CD14-positive monocyte (primary cell): Measurements from ENCODE around the gene RAB35. TPM values are rescaled to one million over a fixed set of nuclear protein-coding genes. Genes with fewer than 3 reads are reported as not detected.

Experiments
- DNase-seq, 3 donors: peaks; one replicate each; pipeline ENCODE4 v3.0.0-alpha.2; 2011 to 2022
- H2AFZ ChIP-seq: 2 replicates; pipeline ENCODE4 v1.6.0; 2012; ENCODE audit warnings: mild to moderate bottlenecking, low read depth, low read length, inconsistent platforms; ENCODE audit not compliant: insufficient read depth, poor library complexity, severe bottlenecking
- H3K27ac ChIP-seq, 2 donors: 1 replicate in 1 of 2; 2 replicates in 1 of 2; pipeline ENCODE4 v1.5.1; 2012 to 2013; ENCODE audit warnings: low read length in 2 of 2, control low read depth in 1 of 2, inconsistent platforms in 1 of 2, low read depth in 1 of 2, mild to moderate bottlenecking in 1 of 2
- H3K27me3 ChIP-seq, 2 donors: one replicate each; pipeline versions ENCODE4 v1.6.0 to v1.6.1; 2011 to 2013; ENCODE audit warnings: low read length in 2 of 2; ENCODE audit not compliant: control insufficient read depth in 2 of 2, insufficient read depth in 2 of 2
- H3K36me3 ChIP-seq, 2 donors: replicated peaks in 1 of 2; 1 replicate in 1 of 2; 2 replicates in 1 of 2; pipeline versions ENCODE4 v1.5.1 to v1.6.1; 2012 to 2013; ENCODE audit warnings: low read length in 2 of 2, control low read depth in 1 of 2, inconsistent platforms in 1 of 2, mild to moderate bottlenecking in 1 of 2; ENCODE audit not compliant: insufficient read depth in 2 of 2, control insufficient read depth in 1 of 2
- H3K4me1 ChIP-seq, 2 donors: 1 replicate in 1 of 2; 2 replicates in 1 of 2; pipeline versions ENCODE4 v1.5.1 to v1.6.1; 2012 to 2013; ENCODE audit warnings: low read length in 2 of 2, control low read depth in 1 of 2, inconsistent platforms in 1 of 2, mild to moderate bottlenecking in 1 of 2, moderate library complexity in 1 of 2; ENCODE audit not compliant: insufficient read depth in 2 of 2, control insufficient read depth in 1 of 2
- H3K4me2 ChIP-seq: replicated peaks from 2 replicates; pipeline ENCODE3; 2012; ENCODE audit warnings: low read length, moderate library complexity, mild to moderate bottlenecking; ENCODE audit not compliant: poor library complexity, severe bottlenecking; ENCODE audit errors: extremely low read depth
- H3K4me3 ChIP-seq, 3 experiments: fragments of 200-600 bp in 1 of 3; sonication (generic) in 1 of 3; replicated peaks in 1 of 3; 1 replicate in 2 of 3; 2 replicates in 1 of 3; pipeline ENCODE4 v1.5.1; 2011 to 2013; ENCODE audit warnings: low read length in 3 of 3, mild to moderate bottlenecking in 3 of 3, control low read depth in 2 of 3, low read depth in 2 of 3, inconsistent platforms in 1 of 3, moderate library complexity in 1 of 3
- H3K79me2 ChIP-seq: 2 replicates; pipeline ENCODE4 v1.6.0; 2012; ENCODE audit warnings: mild to moderate bottlenecking, control low read depth, inconsistent platforms, low read length, moderate library complexity; ENCODE audit not compliant: insufficient read depth
- H3K9ac ChIP-seq: 2 replicates; pipeline ENCODE4 v1.6.0; 2017; ENCODE audit warnings: low read length, mild to moderate bottlenecking; ENCODE audit not compliant: insufficient read depth, poor library complexity, severe bottlenecking
- H3K9me3 ChIP-seq, 2 donors: replicated peaks in 1 of 2; 1 replicate in 1 of 2; 2 replicates in 1 of 2; pipeline versions ENCODE4 v1.5.1 to v1.6.1; 2012 to 2013; ENCODE audit warnings: low read length in 2 of 2, control low read depth in 1 of 2; ENCODE audit not compliant: control insufficient read depth in 1 of 2, insufficient read depth in 1 of 2
- H4K20me1 ChIP-seq: 2 replicates; pipeline ENCODE4 v1.6.0; 2012; ENCODE audit warnings: mild to moderate bottlenecking, low read length, control low read depth, moderate library complexity; ENCODE audit not compliant: insufficient read depth
- H3K27ac Mint-ChIP-seq, 7 donors: one replicate each; pipeline ENCODE4 v1.8.0; 2020; ENCODE audit warnings: mild to moderate bottlenecking in 7 of 7, mixed read lengths in 7 of 7, moderate library complexity in 6 of 7, inconsistent platforms in 2 of 7
- H3K27me3 Mint-ChIP-seq, 3 donors: one replicate each; pipeline ENCODE4 v1.8.0; 2021 to 2022; ENCODE audit warnings: low read depth in 3 of 3, mild to moderate bottlenecking in 3 of 3, mixed read lengths in 3 of 3, moderate library complexity in 3 of 3, inconsistent platforms in 1 of 3
- H3K36me3 Mint-ChIP-seq, 2 donors: one replicate each; pipeline ENCODE4 v1.8.0; 2020; ENCODE audit warnings: mixed read lengths in 2 of 2, inconsistent platforms in 1 of 2, mild to moderate bottlenecking in 1 of 2
- H3K4me1 Mint-ChIP-seq: one replicate; pipeline ENCODE4 v1.8.0; 2020; ENCODE audit warnings: mild to moderate bottlenecking, mixed read lengths
- H3K4me3 Mint-ChIP-seq, 2 donors: one replicate each; pipeline ENCODE4 v1.8.0; 2020; ENCODE audit warnings: mild to moderate bottlenecking in 2 of 2, mixed read lengths in 2 of 2, moderate library complexity in 1 of 2
- H3K9me3 Mint-ChIP-seq, 7 donors: one replicate each; pipeline ENCODE4 v1.8.0; 2020 to 2022; ENCODE audit warnings: mixed read lengths in 7 of 7, mild to moderate bottlenecking in 6 of 7, moderate library complexity in 6 of 7, inconsistent platforms in 2 of 7
- WGBS: methylation state at CpG from one replicate; pipeline ENCODE4 v1.1.5; 2013; ENCODE audit warnings: missing lambda C conversion rate; ENCODE audit not compliant: insufficient coverage; 5-methylcytosine and 5-hydroxymethylcytosine counted together
- intact Hi-C, 2 donors: fragments of 100-400 bp; cut with micrococcal nuclease; formaldehyde crosslinking; loops; one replicate each; pipeline versions ENCODE4 v1.15.0 to v1.15.1; 2023
- polyA plus RNA-seq, 3 donors: library from polyadenylated mRNA; depleted of rRNA in 1 of 3; unstranded in 2 of 3; stranded (reverse) in 1 of 3; fragments of 300-500 nt in 2 of 3; fragments of >200 nt in 1 of 3; fragmentation: Illumina TruSeq in 2 of 3; gene quantifications; 1 replicate in 2 of 3; 2 replicates in 1 of 3; pipeline ENCODE4 v1.2.3, GENCODE V29; 2012 to 2021
- TF ChIP-seq, protein P1 (sequence below): fragments of 200-600 bp; IDR thresholded peaks from one replicate; pipeline ENCODE4 v1.8.0; 2022; ENCODE audit warnings: antibody characterized with exemption, mild to moderate bottlenecking

The RAB35 gene
- polyA plus RNA-seq, 3 donors, result 20.4 to 27.3 (median 21.6) TPM

DNA sequence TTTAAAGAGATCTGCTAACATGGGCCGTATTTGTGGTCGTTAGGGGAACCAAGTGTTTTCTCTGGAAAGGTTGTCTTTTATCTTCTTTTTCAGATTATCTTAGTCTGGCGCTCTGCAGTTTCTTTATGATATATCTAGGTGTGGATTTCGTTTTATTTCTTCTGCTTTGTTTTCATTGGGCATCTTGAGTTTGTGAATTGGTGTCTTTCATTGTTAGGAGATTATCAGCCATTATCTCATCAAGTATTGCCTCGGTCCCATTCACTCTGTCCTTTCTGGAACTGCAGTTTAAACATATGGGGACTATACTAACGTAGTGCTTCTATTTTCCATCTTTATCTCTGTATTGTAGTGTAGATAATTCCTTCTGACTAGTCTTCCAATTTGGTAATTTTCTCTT lies 67.1 kb downstream of the RAB35 start:
- H3K27ac Mint-ChIP-seq, result no peak overlapping the region

DNA sequence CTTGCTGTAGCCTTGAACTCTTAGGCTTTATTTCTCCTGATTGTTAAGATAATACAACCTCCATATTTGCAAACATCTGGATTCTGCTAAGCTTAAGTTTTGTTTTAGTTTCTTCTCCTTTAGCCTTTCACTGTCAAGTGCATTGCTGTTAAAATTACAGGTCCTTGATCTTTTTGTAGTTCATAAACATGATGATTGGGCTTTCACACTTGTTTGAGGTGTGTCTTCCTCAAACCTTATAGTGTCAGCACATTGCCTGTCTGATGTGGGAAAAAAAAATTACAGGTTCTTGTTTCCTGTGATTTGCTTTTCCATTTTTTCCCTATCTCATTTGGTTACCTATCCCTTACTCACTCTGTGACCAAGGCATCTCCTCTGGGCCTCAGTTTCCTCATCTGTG lies 68.3 kb downstream of the RAB35 start:
- Histone ChIP-seq H3K27me3 (peaks cover 0 to 4% of the 10 kb centered on the region in 2 donors), H3K4me2 (no peak overlapping the region), H2AFZ (no peak overlapping the region), H3K9ac (no peak overlapping the region), H3K4me3 (no peak overlapping the region), H3K4me1 (no peaks in the 10 kb centered on the region), H3K27ac (no peak overlapping the region), H3K36me3 (no peaks in the 10 kb centered on the region), H3K9me3 (no peaks in the 10 kb centered on the region), H3K79me2 (no peaks in the 10 kb centered on the region), H4K20me1 (no peaks in the 10 kb centered on the region)
- H3K27ac Mint-ChIP-seq, result no peak overlapping the region
- no peaks in the 10 kb centered on the region for H3K36me3 Mint-ChIP-seq
- intact Hi-C loops, result no loop called here
- H3K4me1 Mint-ChIP-seq, result no peaks in the 10 kb centered on the region
- TF ChIP-seq, protein P1, sequence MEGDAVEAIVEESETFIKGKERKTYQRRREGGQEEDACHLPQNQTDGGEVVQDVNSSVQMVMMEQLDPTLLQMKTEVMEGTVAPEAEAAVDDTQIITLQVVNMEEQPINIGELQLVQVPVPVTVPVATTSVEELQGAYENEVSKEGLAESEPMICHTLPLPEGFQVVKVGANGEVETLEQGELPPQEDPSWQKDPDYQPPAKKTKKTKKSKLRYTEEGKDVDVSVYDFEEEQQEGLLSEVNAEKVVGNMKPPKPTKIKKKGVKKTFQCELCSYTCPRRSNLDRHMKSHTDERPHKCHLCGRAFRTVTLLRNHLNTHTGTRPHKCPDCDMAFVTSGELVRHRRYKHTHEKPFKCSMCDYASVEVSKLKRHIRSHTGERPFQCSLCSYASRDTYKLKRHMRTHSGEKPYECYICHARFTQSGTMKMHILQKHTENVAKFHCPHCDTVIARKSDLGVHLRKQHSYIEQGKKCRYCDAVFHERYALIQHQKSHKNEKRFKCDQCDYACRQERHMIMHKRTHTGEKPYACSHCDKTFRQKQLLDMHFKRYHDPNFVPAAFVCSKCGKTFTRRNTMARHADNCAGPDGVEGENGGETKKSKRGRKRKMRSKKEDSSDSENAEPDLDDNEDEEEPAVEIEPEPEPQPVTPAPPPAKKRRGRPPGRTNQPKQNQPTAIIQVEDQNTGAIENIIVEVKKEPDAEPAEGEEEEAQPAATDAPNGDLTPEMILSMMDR, result no peak
- H3K9me3 Mint-ChIP-seq, result peaks cover 0 to 6% (median 0%) of the 10 kb centered on the region in 7 donors
- no peak for DNase-seq
- no peak overlapping the region for H3K4me3 Mint-ChIP-seq
- H3K27me3 Mint-ChIP-seq, result peaks cover 3 to 14% (median 6%) of the 10 kb centered on the region in 3 donors

More for the DNA sequence above, 67.1 kb downstream of the RAB35 start:
- Mint-ChIP-seq H3K4me3 (no peak overlapping the region), H3K9me3 (peaks cover 0 to 6% (median 0%) of the 10 kb centered on the region in 7 donors), H3K27me3 (peaks cover 4 to 13% (median 6%) of the 10 kb centered on the region in 3 donors), H3K4me1 (no peaks in the 10 kb centered on the region), H3K36me3 (no peaks in the 10 kb centered on the region)
- WGBS, result no CpG with 5 or more reads among the region's 6 CpGs
- Histone ChIP-seq H3K36me3 (no peaks in the 10 kb centered on the region), H3K27me3 (no peaks in the 10 kb centered on the region), H3K27ac (no peak overlapping the region), H3K4me3 (no peak overlapping the region), H4K20me1 (no peaks in the 10 kb centered on the region), H3K4me1 (no peaks in the 10 kb centered on the region), H3K4me2 (no peak overlapping the region), H3K9ac (no peak overlapping the region), H2AFZ (no peak overlapping the region), H3K9me3 (no peaks in the 10 kb centered on the region), H3K79me2 (no peaks in the 10 kb centered on the region)
- intact Hi-C loops, result no loop called here
- TF ChIP-seq, protein P1, result no peak
- DNase-seq, result no peak
